Colon (tissue), 2 donors: ENCODE measurements around the gene SERPINB11.
"Not testable (repeated sequence)": the region's sequence is repeated elsewhere in the genome, so short reads cannot be mapped to it uniquely, and the experiment has no call there.

Source experiments
- FAIRE-seq: peaks from 2 replicates; lab custom pipeline; 2012; peaks lifted over from hg19 to GRCh38; lab: Jason Lieb, UNC
- donor health status: control.
- donor health status: control.

SERPINB11 gene, protein sequence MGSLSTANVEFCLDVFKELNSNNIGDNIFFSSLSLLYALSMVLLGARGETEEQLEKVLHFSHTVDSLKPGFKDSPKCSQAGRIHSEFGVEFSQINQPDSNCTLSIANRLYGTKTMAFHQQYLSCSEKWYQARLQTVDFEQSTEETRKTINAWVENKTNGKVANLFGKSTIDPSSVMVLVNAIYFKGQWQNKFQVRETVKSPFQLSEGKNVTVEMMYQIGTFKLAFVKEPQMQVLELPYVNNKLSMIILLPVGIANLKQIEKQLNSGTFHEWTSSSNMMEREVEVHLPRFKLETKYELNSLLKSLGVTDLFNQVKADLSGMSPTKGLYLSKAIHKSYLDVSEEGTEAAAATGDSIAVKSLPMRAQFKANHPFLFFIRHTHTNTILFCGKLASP

DNA sequence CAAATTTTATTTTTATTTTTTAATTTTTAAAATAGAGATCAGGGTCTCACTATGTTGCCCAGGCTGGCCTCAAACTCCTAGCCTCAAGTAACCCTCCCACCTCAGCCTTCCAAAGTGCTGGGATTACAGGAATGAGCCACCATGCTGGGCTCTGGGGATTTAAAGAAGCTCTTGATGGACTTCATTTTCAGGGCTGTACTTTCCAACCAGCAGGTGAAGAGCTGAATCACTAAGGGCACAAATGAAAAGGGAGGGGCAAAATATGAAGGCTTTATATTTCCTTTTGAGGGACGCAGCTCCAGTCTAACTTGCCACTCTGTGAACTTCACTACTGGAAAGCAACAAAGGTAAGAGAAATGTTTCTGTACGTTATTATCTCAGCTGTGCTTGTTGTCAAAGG is at the start of gene SERPINB11:
Gene SERPINB11, plus strand, starts transcription at position 301 of the 400 bp plus-strand sequence. CDS start 7,234 bp downstream, outside the sequence.
- FAIRE-seq = no peak

DNA sequence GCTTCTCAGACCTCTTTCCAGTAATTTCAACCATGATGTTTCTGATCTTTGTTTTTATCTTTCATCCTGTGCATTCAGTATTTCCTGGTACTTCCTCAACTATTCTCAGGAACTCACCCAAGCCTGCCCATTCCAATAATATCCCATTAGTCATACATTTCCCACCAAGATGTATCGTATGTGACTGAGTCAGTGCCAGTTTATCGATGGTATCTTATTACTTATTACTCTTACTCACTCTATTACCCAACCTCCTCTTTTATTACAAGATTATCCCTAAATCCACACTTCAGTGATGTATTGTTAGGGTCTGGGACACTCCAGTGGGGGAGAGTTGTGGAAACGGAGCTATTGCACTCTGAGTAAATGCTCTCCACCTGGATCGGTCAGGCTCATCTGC is 43.8 kb upstream of the SERPINB11 start:
- FAIRE-seq = not testable (repeated sequence)

DNA sequence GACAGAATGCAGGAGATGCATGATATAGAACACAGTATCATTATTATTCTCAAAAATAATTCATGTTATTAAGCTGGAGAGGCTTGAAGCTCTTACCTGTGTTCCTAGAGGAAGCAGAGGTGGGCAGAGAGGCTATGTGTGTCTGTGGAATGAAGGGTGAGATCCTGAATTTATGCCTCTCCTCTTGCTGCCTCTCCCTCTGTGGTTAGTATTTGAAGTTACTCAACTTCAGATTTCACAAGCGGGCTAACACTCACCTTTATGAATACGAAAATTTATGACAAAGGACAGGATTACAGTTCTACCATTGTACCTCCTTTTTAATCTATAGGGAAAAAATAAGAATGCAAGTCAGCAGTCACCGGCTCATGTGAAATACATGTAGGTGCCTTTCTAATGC is 41.0 kb upstream of the SERPINB11 start, which contains the start of gene SERPINB3:
Gene SERPINB3, minus strand, starts transcription at position 144 of the 400 bp plus-strand sequence. CDS start 677 bp downstream, outside the sequence.
- not testable (repeated sequence) for FAIRE-seq

DNA sequence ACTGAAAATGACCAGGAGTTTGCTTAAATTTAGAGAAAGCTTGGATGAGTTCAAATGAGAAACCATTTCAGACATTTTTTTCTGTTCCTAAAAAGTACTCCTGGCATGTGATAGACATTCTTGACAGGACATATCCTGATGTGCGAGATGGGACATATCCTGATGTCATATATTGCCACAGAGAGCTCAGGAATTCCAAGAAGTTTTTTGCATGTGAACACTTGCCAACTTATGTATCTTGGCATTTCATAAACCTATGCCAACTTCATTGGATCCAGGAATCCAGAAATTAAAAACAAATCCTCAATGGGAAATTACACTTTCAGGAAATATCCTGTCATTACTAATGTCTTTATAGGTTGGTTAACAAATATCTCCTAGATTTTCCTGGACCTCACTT is 38.2 kb upstream of the SERPINB11 start:
- no peak for FAIRE-seq

DNA sequence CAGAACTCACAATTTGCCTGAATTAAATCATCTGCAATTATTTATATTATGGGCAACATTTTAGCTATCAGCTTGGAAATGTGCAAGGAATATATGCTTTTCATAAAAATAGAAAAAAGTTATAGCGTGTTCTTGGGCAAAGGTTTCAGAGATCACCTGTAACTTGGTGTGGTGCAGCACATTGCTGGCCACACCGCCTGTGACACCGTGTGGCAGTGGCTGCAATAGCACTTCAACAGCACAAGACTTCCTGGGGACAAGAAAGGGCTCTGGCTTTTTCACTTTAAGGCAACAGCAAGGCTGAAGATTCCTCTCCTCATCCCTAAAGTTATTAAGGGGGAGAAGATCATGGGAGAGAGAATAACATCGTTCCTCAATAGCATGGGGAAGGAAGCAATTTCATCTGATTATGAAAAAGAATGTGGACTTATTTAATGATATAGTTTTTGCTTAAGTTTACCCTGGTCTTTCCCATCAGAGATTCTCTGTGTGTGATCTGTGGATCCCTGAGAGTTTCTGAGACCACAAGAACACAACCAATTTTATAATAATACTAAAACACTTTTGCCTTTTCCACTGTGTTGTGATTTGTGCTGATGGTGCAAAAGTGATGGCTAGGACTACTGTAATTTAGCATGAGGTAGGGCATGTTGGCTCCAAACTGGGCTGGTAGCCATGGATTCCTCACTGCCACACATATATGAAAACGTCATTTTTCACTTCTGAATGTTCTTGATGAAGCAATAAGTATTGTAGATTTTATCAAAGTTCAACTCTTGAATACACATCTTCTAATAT is 26.0 kb upstream of the SERPINB11 start:
- FAIRE-seq = no peak

DNA sequence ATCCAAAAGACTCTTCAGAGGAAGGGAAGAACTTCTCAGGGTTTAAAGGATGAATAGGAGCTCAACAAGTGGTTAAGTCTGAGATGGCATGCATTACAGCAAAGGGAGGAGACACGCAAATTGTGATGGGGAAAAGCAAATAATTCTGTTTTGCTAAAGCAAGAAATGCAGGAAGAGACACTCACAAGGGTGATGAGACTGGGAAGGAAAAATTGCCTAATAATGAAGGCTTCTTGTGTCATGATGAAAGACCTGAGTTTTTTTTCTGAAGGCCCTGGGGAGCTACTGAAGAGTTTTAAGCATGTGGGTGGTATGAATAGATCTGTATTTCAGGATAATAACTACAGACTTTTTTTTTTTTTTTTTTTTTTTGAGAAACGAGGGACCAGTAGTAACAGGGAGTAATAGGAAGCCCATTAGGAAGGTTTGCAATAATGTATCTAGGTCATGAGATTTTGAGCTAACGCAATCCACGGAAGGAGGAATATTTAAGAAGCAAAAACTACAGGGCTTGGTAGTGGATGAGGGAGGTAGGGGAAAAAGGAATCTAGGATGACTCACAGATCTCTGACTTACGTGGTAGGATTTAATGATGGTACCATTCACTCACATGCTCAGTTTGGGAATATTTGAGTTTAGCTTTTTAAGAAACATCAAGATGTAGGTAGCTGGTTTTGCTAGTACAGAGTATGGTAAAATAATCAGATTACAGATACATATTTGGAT is 25.1 kb upstream of the SERPINB11 start:
- no peak for FAIRE-seq

DNA sequence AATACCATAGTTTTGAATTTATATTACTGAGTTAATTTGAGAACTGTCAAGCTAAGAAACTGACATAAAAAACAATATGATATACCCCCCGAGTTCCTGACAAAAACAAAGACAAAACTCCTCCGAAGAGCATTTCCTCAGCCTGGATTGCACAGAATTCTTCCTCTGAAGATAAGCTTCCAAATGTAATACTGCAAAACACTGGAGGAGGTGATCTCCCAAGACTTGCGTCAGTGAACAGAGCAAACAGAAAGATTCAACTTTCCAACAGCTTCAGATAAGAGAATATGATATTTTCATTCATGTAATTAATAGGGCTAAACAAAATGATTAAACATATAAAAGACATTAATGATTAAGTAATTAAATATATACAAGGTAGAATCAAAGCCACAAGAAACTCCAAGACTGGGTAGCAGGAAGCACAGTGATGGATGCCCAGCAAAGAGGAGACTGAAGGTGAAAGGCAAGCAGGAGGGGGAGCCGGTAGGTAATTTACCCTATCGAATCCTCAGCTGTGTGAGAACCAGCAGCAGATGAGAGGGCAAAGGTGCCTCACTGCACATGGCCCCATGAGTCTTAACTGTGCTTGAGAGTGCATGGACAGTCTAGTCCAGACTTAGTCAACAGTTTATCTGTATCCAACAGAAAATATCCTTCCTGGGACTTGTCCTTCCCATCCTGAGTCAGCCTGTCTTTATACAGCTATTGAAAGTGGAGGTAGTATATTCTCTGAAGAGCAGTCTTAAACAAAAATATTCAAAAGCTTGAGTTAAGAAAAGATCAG is 22.7 kb upstream of the SERPINB11 start:
- FAIRE-seq = no peak

DNA sequence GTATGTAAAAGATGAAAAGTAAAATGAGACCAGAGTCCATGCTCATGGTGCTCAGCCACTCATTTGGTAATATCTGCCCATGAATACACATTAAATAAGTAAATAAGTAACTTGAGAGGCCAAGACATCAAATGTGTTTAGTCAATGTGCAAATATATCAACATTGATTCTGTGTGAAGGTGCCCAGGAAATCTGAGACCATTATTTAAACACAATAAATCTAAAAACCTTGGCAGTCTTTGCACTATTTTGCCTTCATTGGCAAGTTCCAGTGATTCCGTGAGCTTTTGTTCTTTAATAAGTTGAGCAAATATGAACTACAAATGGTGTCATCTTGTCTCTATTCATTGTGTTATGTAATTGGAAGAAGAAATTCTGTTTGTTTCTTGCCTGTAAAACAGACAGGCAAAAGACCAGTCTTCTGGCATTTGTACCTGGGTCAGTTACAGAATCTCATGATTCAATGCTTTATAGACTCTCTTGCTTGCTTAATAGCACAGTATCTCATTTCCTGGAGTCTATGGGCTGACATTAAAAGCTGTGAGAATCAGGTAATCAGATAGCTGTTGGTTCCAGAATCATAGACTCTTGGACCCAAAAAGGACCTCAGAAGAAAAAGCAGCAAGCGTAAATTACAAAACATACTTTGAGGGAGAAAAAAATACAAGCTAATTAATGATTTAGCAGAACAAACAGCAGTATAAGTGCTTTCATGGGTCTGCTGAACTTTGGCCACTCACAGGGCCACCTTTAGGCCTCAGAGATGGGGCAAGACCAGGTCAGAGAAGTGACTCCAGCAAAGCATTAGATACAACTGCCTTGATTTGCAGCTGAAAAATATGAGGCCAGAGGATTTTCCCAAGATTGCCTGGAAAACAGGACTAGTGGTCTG is 21.1 kb upstream of the SERPINB11 start:
- FAIRE-seq = no peak

DNA sequence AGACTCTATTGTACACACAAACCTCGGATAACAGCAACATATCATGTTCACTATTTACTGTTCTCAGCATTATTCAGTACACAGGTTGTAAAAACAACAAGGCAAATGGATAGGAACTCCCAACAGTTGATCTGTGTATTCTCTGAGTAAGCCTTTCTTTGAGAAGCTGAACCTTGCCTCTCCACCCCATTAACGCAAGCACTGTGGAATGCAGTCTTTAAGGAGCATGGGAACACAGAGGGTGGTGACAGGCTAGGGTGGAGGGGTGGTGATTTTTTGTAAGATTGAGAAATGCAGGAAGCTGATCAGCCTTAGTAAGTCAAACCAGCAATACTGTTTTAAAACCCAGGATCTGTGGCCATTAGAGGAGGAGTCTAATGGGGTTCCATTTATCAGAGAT is 19.6 kb upstream of the SERPINB11 start:
- no peak for FAIRE-seq

DNA sequence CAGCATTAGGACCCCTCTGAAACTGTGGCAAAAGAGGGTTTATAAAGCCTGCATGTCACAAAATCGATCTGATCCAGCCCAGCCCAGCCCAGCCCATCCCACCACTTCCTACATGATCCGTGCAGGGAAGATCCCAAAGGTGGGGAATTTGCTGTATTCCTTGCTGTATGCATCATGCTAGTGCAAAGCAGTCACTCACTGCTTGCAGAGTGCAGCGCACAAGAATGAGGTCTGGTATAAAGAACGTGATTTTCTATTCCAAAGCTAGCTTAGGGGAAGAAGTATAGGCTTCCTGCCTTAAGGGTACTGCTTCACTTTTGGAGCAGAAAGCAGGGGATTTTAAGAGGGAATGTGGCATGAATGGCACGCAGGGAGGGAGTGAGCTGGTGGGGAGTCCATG is 18.9 kb upstream of the SERPINB11 start:
- FAIRE-seq = no peak

DNA sequence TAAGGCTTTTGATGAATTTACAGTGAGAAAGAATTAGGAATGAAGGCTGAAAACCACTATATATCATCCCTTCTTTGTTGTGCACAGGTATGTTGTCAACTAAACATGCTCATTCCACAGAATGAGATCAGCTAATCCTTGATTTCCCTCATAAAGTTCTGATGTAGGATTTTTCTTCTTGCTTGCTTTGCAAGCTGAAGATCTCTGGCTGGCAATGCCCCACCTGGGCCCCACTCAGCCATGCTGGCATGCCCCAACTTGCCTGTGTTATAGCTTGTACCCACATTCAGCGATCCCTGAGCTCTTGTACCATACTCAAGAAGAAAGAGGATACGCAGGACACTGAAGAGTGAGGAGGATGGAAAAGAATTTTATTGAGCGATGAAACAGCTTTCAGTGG is 18.0 kb upstream of the SERPINB11 start:
- FAIRE-seq = no peak

DNA sequence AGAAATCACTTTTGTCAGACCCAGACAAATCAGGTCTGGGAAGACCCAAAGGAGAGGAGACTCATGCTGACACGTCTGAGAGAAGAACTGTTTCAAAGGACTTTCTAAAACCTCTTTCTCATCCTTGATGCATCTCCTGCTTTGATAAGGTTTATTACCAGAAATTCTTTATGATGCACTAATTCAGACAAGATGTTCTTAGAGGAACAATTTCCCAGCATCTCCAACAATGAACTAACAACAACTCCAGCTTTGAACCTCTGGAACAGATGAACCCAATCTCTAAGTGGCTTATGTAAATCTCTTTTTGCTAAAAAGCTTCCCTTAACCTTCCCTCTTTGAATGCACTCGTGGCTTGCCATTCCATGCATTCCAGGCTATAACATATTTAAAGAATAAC is 15.9 kb upstream of the SERPINB11 start:
- no peak for FAIRE-seq

DNA sequence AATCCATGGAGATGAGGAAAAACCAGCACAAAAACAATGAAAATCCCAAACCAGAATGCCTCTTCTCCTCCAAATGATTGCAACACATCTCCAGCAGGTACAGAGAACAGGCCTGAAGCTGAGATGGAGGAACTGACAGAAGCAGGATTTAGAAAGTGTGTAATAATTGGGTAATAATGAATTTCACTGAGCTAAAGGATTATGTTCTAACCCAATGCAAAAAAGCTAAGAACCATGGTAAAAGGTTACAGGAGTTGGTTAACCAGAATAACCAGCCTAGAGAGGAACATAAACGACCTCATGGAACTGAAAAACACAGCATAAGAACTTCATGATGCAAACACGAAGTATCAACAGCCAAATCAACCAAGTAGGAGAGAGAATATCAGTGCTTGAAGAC is 13.7 kb upstream of the SERPINB11 start:
- no peak for FAIRE-seq

DNA sequence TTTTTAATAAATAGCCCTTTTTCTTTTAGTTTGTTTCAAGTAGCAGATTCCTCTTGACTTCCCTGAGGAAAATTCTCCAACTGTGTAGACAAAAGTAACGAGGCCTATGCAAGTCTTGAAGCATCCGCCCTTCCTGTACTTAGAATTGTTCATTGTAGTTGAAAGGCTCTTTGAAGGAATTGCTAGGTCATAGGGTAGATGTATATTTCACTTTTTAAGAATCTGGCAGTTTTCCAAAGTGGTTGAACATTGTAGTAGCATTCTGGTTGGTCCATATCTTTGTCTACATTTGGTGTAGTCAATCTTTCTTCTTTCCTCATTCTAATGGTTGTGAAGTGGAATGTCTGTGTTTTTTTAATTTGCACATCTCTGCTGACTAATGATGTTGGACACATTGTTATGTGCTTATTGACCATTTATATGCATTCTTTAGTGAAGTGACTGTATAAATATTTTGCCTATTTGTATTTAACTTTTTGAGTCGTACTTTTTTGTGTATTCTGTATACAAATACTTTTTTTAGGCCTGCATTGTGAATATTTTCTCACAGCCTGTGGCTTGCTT is 5.6 kb upstream of the SERPINB11 start:
- FAIRE-seq = no peak

DNA sequence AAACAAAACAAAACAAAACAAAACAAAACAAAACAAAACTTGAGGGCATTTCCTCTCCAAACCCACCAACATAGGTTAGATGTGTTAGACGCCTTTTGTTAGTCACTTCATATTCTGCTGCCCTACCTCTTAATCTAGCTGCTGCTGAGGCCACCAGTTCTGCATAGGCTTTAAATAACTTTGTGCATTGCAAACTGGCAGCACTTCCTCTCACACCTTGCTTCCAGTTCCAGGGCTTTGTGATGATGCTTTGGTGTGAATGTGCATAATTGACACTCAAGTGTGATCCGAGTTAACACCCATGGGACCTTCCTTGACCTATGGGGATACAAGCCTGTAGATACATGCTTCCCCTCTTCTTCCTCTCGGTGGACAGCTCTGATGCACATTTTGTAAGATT is 2.3 kb upstream of the SERPINB11 start:
- no peak for FAIRE-seq

DNA sequence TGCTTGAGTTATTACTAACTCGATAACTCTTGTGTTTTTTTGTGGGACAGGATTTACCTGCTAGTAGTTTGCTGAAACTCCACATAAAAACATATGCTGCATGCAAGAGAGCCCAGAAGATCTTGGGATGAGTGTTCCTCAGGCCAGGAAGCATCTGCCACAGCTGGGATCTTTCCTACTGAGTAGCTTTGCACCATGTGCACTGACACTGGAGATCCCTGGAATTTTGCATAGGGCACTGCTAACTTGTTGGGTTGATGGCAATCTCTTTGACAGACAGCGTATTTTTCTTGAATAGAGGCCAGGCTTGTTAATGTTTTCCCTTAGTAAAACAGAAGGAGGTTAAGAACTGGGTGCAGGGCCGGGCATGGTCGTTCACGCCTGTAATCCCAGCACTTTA is 808 bp upstream of the SERPINB11 start:
- FAIRE-seq = no peak

DNA sequence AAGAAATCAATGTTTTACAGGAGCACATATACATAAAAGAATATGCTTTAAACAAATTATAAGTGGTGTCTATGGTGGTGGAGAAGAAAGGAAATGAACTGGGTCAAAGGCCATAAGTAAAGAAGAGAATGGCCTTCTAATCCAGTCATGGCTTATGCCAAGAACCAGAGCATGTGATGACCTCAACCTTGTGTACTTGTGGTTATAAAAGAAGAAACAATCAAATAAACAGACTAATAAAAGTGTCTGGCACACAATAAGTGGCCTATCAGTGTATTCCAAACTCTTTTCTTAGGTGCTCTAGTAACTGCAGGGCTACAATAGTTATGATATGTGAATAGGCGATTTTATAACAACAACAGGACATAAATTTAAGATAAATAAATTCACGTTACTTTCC is 2.6 kb downstream of the SERPINB11 start:
- FAIRE-seq = no peak

DNA sequence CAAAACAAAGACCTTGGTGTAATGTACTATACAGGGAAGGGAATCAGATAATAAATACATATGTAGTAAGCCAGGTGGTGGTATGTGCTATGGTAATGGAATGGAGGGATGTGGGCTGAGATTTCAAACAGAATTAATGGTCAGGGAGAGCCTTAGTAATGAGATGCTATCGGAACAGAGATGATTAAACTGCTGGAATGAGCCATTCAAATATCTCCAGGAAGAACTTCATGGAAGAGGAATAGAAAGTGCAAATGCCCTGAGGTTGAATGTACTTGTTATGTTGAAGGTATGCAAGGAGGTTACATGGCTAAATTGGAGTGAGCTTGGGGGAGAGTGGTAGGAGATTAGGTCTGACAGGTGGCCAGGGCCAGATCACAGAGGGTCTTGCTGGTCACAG is 5.1 kb downstream of the SERPINB11 start:
- no peak for FAIRE-seq

DNA sequence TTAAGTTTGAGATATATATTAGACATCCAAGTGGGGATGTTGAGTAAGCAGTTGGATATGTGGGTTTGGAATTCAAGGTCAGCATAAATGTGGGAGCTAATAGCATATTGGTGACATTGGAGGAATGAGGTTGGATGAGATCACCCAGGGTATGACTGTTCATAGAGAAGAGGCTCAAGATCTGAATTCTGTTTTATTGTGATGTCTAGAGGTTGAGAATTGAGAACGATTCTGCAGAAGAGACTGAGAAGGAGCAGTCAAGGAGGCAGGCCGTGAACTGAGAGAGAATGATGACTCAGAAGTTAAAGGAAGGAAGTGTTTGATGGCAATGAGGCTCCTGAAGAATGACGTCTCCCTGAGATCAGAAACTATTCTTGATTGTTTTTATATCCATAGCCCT is 5.9 kb downstream of the SERPINB11 start:
- FAIRE-seq = no peak

DNA sequence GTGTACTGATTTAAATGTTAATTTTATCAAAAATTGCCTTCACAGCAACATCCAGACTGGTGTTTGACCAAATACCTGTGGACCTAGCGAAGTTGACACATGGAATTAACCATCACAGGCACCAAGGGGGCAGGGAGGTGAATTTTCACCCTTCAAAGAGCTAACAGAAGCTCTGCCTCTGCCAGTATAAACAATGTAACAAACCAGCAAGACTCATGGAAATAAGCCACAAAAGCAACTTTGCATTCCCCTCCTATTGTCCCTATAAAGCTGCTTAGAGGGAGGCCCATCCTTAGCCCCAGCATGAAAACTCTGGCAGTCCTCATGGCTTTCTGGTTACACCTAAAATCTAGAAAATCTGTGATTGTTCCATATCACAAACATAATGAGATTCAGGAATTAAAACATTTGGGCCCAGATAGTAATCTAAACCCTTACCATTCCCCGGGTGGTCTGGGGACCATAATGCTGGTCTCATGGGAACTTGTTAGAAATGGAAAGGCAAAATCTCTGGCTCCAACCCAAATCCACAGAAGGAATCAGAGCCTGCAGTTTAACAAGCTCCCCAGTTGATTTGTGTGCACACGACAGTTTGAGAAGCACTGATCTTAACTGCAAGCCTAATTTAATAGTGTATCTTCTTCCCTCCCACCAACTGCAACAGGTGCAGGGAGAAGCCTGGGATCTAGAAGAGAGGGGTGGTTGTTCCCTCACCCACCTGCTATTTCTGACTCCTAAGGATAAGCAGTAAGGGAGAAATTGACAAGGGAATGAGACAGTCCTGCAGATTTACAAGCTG is 23.1 kb downstream of the SERPINB11 start:
- FAIRE-seq = no peak
